ENCODE results near the gene AKIP1. TPM values are rescaled to one million over a fixed set of nuclear protein-coding genes. Genes with fewer than 3 reads are reported as not detected.
"Not testable (repeated sequence)": the region's sequence is repeated elsewhere in the genome, so short reads cannot be mapped to it uniquely, and the experiment has no call there.

AKIP1 gene
- total RNA-seq, 1 experiment from 2014 or later, result 29.5 TPM

DNA sequence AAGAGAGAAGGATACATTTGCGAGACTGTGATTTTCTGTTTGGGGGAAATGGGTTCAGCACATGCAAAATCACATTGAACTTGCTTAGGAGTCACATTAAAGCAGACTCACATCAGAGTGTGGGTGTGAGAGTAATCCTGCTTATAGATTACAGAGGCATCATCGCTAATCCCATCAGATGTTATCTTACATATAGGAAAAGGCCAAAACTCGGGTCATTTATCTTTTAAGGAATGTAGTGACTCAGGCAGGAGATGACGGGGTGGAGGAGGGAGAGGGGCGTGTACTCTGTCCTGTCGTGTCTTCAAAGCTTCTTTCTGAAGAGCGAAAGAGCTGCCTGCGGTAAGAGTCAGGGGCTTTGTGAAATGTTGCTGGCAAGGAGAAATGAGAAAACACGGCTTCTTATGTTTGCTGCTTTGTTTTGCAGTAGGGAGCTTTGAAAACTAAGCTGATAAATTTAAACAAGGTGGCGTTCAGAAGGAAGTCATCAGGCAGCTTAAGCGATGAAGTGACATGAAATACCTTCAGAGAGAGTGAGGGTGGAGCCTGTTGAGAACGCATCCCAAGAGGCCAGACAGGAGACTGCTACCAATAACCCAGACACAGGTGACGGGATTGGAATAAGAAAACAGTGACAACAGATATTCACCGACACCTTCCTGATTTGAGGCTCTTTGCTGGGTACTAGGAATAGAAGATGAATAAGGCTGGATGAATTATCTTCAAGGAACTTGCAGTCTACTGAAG, 23.9 kb downstream of the AKIP1 start:
- TF ChIP-seq EZH2 (IDR thresholded peaks at IDR 0.05; ENCODE audit: low read length, unreplicated experiment) (no peak), EZH2phosphoT487 (IDR thresholded peaks at IDR 0.05; ENCODE audit: borderline replicate concordance, low read length) (no peak)
- TF ChIP-seq, protein P1, sequence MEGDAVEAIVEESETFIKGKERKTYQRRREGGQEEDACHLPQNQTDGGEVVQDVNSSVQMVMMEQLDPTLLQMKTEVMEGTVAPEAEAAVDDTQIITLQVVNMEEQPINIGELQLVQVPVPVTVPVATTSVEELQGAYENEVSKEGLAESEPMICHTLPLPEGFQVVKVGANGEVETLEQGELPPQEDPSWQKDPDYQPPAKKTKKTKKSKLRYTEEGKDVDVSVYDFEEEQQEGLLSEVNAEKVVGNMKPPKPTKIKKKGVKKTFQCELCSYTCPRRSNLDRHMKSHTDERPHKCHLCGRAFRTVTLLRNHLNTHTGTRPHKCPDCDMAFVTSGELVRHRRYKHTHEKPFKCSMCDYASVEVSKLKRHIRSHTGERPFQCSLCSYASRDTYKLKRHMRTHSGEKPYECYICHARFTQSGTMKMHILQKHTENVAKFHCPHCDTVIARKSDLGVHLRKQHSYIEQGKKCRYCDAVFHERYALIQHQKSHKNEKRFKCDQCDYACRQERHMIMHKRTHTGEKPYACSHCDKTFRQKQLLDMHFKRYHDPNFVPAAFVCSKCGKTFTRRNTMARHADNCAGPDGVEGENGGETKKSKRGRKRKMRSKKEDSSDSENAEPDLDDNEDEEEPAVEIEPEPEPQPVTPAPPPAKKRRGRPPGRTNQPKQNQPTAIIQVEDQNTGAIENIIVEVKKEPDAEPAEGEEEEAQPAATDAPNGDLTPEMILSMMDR (conservative IDR thresholded peaks at IDR 0.05; ENCODE audit: low read depth, low read length), result no peak
- Histone ChIP-seq H3K4me1 (ENCODE audit: insufficient read depth, low read length) (peaks cover 7% of the 10 kb centered on the region; the same call in 1 of the 2 replicates), H3K79me2 (ENCODE audit: low read length) (no peaks in the 10 kb centered on the region), H3F3A (ENCODE audit: low read length, unreplicated experiment) (no peaks in the 10 kb centered on the region), H3K9me3 (ENCODE audit: low read length) (no peaks in the 10 kb centered on the region), H3K4me2 (ENCODE audit: low read length) (peak overlapping the region; percentile 41), H4K20me1 (ENCODE audit: low read length) (no peaks in the 10 kb centered on the region), H2AFZ (ENCODE audit: low read length) (no peak overlapping the region), H3K4me3 (ENCODE audit: low read length) (no peak overlapping the region; the same call in 1 of the 2 replicates), H3K9me2 (replicated peaks; ENCODE audit: low read length) (no peaks in the 10 kb centered on the region), H3K36me3 (ENCODE audit: low read depth, low read length) (no peaks in the 10 kb centered on the region), H3K9ac (ENCODE audit: low read length) (no peak overlapping the region), H3K27ac (ENCODE audit: low read length) (no peak overlapping the region), H3K27me3 (ENCODE audit: low read length) (no peaks in the 10 kb centered on the region)
- ATAC-seq (peak; percentile 85), DNase-seq (peak; percentile 57)
- CTCF ChIA-PET, result interaction anchor here (0.6 kb wide), 1 partner anchor 51 kb away, joined by 3 read pairs; no protein-coding TSS in a partner anchor
- POLR2A ChIA-PET (ENCODE audit: unreplicated experiment), result no interaction called here
- intact Hi-C loops (cut with micrococcal nuclease), result no loop called here
- BruUV-seq (replicated peaks), result no TSS peak

DNA sequence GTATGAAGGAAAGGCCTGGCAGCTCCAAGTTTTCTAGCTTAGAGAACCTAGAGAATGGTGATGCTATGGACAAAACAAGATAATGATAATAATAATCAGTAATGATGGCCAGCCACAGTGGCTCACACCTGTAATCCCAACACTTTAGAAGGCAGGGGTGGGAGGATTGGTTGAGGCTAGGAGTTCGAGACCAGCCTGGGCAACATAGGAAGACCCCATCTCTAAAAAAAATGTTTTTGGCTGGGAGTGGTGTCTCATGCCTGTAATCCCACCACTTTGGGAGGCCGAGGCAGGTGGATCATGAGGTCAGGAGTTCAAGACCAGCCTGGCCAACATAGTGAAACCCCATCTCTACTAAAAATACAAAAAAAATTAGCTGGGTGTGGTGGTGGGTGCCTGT, 24.8 kb downstream of the AKIP1 start:
- H3F3A ChIP-seq (ENCODE audit: low read length, unreplicated experiment); H3K4me3 ChIP-seq (ENCODE audit: low read length); ATAC-seq; intact Hi-C loops (cut with micrococcal nuclease); H4K20me1 ChIP-seq (ENCODE audit: low read length); H3K9me3 ChIP-seq (ENCODE audit: low read length); H3K36me3 ChIP-seq (ENCODE audit: low read depth, low read length); CTCF ChIA-PET; H3K4me2 ChIP-seq (ENCODE audit: low read length); H3K4me1 ChIP-seq (ENCODE audit: insufficient read depth, low read length); DNase-seq; H3K79me2 ChIP-seq (ENCODE audit: low read length); H3K27ac ChIP-seq (ENCODE audit: low read length); H2AFZ ChIP-seq (ENCODE audit: low read length); H3K27me3 ChIP-seq (ENCODE audit: low read length); BruUV-seq (replicated peaks); H3K9me2 ChIP-seq (replicated peaks; ENCODE audit: low read length); H3K9ac ChIP-seq (ENCODE audit: low read length): not testable (repeated sequence)
- POLR2A ChIA-PET (ENCODE audit: unreplicated experiment), result interaction anchor here (0.7 kb wide), 1 partner anchor 21 kb away, joined by 8 read pairs; no protein-coding TSS in a partner anchor

DNA sequence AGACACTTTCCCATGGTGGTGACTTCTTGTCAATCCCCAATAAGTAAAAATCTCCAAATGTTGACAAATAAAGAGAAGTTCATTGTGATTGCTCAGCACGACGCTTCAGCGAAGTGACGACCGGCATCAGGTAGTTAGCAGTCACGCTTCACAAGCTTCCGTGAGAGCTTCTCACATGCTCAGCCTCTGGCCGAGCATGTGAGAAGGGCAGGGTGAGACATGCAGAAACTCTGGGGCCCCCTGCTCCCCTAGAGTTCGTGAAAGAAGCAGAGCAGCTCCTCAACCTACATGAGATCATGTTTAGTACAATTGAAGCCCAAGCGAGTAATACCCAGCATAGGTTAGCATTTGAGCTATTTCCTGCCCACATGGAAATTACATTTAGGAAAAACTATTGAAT, 26.2 kb downstream of the AKIP1 start:
- CTCF ChIA-PET, result no interaction called here
- H3K4me1 ChIP-seq (ENCODE audit: insufficient read depth, low read length), result peaks cover 7% of the 10 kb centered on the region; the same call in 1 of the 2 replicates
- no peaks in the 10 kb centered on the region for H4K20me1 ChIP-seq (ENCODE audit: low read length)
- no peaks in the 10 kb centered on the region for H3K36me3 ChIP-seq (ENCODE audit: low read depth, low read length)
- H3K79me2 ChIP-seq (ENCODE audit: low read length), result no peaks in the 10 kb centered on the region
- H3K9me3 ChIP-seq (ENCODE audit: low read length), result no peaks in the 10 kb centered on the region
- TF ChIP-seq, protein P1 (conservative IDR thresholded peaks at IDR 0.05; ENCODE audit: low read depth, low read length), result no peak
- TF ChIP-seq EZH2 (IDR thresholded peaks at IDR 0.05; ENCODE audit: low read length, unreplicated experiment) (no peak), EZH2phosphoT487 (IDR thresholded peaks at IDR 0.05; ENCODE audit: borderline replicate concordance, low read length) (no peak)
- ATAC-seq (no peak), DNase-seq (no peak)
- POLR2A ChIA-PET (ENCODE audit: unreplicated experiment), result no interaction called here
- H3K9me2 ChIP-seq (replicated peaks; ENCODE audit: low read length), result no peaks in the 10 kb centered on the region
- H2AFZ ChIP-seq (ENCODE audit: low read length), result no peak overlapping the region
- no peak overlapping the region for H3K4me2 ChIP-seq (ENCODE audit: low read length)
- H3K27ac ChIP-seq (ENCODE audit: low read length), result no peak overlapping the region
- intact Hi-C loops (cut with micrococcal nuclease), result no loop called here
- H3K4me3 ChIP-seq (ENCODE audit: low read length), result no peak overlapping the region
- no peaks in the 10 kb centered on the region for H3F3A ChIP-seq (ENCODE audit: low read length, unreplicated experiment)
- H3K9ac ChIP-seq (ENCODE audit: low read length), result no peak overlapping the region
- no peaks in the 10 kb centered on the region for H3K27me3 ChIP-seq (ENCODE audit: low read length)
- no TSS peak for BruUV-seq (replicated peaks)

Data from PC-3 (cell line).